Kasumi-1 (cell line): ENCODE results near the gene GCSH.
A peak's percentile ranks its signal among the peaks of the same experiment; 100 is the strongest.

Experiments used
- DNase-seq, 2 experiments: peaks; one replicate each; lab custom pipeline; 2025; lab: John Stamatoyannopoulos, UW

The GCSH gene

GRCh38 chr16:81101702-81102101 lies 5.5 kb upstream of the GCSH start:
- no peak for DNase-seq

- no peak for DNase-seq
Measured at GRCh38 chr16:81099958-81100357, 3.8 kb upstream of the GCSH start.

- DNase-seq: no peak
Measured at GRCh38 chr16:81097230-81097629, 1.0 kb upstream of the GCSH start.

GRCh38 chr16:81096715-81097208 lies 567 bp upstream of the GCSH start:
- no peak for DNase-seq

- no peak for DNase-seq
Measured at GRCh38 chr16:81095653-81095952, 592 bp downstream of the GCSH start.

GRCh38 chr16:81094771-81095251 lies 1.4 kb downstream of the GCSH start:
- peak in 1 of 2 experiments; percentile 3 for DNase-seq

- DNase-seq: no peak
Measured at GRCh38 chr16:81088836-81089235, 7.4 kb downstream of the GCSH start.

- no peak for DNase-seq
Measured at GRCh38 chr16:81081014-81081413, 15.2 kb downstream of the GCSH start.

GRCh38 chr16:81080233-81080632 lies 16.0 kb downstream of the GCSH start:
- DNase-seq: no peak

GRCh38 chr16:81077076-81077940 lies 18.9 kb downstream of the GCSH start, which contains the start of gene C16orf46:
Gene C16orf46, minus strand, starts transcription at chr16:81077238. Its CDS starts 13,283 bp downstream, at chr16:81063955.
- DNase-seq: peak; percentile 87 to 89

- peak; percentile 92 to 93 for DNase-seq
Measured at GRCh38 chr16:81076566-81077075, 19.6 kb downstream of the GCSH start.

- no peak for DNase-seq
Measured at GRCh38 chr16:81073560-81074330, 22.4 kb downstream of the GCSH start.

GRCh38 chr16:81071805-81072204 lies 24.4 kb downstream of the GCSH start:
- no peak for DNase-seq

GRCh38 chr16:81070979-81071378 lies 25.2 kb downstream of the GCSH start:
- no peak for DNase-seq

- DNase-seq: no peak
Measured at GRCh38 chr16:81069063-81069462, 27.1 kb downstream of the GCSH start.

GRCh38 chr16:81067166-81067565 lies 29.0 kb downstream of the GCSH start:
- DNase-seq: no peak

- DNase-seq: no peak
Measured at GRCh38 chr16:81066681-81067080, 29.5 kb downstream of the GCSH start.

- DNase-seq: no peak
Measured at GRCh38 chr16:81061871-81062608, 34.2 kb downstream of the GCSH start.

- no peak for DNase-seq
Measured at GRCh38 chr16:81061307-81061640, 34.9 kb downstream of the GCSH start.

GRCh38 chr16:81060576-81061306 lies 35.5 kb downstream of the GCSH start:
- no peak for DNase-seq

GRCh38 chr16:81053761-81054160 lies 42.4 kb downstream of the GCSH start:
- DNase-seq: no peak
